ENCODE measurements around the gene RNH1.
"Not testable (repeated sequence)": the region's sequence is repeated elsewhere in the genome, so short reads cannot be mapped to it uniquely, and the experiment has no call there.

Gene RNH1

DNA sequence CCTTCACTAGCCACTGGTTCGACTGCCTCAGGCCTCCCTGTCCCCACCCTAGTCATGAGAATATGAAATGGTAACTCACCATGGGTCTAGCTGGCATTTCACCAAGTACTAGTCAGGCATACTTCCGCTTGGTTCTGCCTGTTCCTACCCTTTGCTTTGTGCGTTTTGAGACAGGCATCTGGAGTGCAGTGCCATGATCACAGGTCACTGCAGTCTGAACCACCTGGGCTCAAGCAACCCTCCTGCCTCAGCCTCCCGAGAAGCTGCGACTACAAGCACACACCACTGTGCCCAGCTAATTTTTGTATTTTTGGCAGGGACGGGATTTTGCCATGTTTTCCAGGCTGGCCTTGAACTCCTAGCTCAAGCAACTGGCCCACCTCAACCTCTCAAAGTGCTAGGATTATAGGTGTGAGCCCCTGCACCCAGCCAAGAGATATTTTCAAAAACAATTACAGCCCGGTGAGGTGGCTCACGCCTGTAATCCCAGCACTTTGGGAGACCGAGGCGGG is 14.2 kb upstream of the RNH1 start:
- H3K4me2 ChIP-seq (ENCODE audit: low read depth, low read length), result no peak overlapping the region
- no peak overlapping the region for H2AFZ ChIP-seq (ENCODE audit: low read length)
- H3K27ac ChIP-seq (ENCODE audit: low read length), result no peak overlapping the region
- H4K20me1 ChIP-seq (ENCODE audit: insufficient read depth, low read length), result no peaks in the 10 kb centered on the region
- no peaks in the 10 kb centered on the region for H3K9me2 ChIP-seq (replicated peaks; ENCODE audit: insufficient read depth, low read length)
- no peaks in the 10 kb centered on the region for H3K36me3 ChIP-seq (replicated peaks; ENCODE audit: insufficient read depth, low read length)
- H3K9me3 ChIP-seq (replicated peaks; ENCODE audit: insufficient read depth, low read length), result no peaks in the 10 kb centered on the region
- DNase-seq, result no peak
- H3K4me3 ChIP-seq (ENCODE audit: low read length), result no peak overlapping the region
- no peaks in the 10 kb centered on the region for H3F3A ChIP-seq (ENCODE audit: insufficient read depth, low read length)
- H3K27me3 ChIP-seq (replicated peaks; ENCODE audit: insufficient read depth, low read length), result peaks cover 5% of the 10 kb centered on the region; the same call in 1 of the 2 replicates
- H3K9ac ChIP-seq (ENCODE audit: low read length), result no peak overlapping the region
- TF ChIP-seq, protein P1, sequence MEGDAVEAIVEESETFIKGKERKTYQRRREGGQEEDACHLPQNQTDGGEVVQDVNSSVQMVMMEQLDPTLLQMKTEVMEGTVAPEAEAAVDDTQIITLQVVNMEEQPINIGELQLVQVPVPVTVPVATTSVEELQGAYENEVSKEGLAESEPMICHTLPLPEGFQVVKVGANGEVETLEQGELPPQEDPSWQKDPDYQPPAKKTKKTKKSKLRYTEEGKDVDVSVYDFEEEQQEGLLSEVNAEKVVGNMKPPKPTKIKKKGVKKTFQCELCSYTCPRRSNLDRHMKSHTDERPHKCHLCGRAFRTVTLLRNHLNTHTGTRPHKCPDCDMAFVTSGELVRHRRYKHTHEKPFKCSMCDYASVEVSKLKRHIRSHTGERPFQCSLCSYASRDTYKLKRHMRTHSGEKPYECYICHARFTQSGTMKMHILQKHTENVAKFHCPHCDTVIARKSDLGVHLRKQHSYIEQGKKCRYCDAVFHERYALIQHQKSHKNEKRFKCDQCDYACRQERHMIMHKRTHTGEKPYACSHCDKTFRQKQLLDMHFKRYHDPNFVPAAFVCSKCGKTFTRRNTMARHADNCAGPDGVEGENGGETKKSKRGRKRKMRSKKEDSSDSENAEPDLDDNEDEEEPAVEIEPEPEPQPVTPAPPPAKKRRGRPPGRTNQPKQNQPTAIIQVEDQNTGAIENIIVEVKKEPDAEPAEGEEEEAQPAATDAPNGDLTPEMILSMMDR (IDR thresholded peaks at IDR 0.05; ENCODE audit: low read length), result no peak
- TF ChIP-seq EZH2phosphoT487 (IDR thresholded peaks at IDR 0.05; ENCODE audit: low read length) (no peak), EZH2 (optimal IDR thresholded peaks at IDR 0.05; ENCODE audit: low read depth, low read length) (no peak)
- H3K79me2 ChIP-seq (ENCODE audit: low read length), result no peaks in the 10 kb centered on the region
- no peaks in the 10 kb centered on the region for H3K4me1 ChIP-seq (ENCODE audit: low read length)

DNA sequence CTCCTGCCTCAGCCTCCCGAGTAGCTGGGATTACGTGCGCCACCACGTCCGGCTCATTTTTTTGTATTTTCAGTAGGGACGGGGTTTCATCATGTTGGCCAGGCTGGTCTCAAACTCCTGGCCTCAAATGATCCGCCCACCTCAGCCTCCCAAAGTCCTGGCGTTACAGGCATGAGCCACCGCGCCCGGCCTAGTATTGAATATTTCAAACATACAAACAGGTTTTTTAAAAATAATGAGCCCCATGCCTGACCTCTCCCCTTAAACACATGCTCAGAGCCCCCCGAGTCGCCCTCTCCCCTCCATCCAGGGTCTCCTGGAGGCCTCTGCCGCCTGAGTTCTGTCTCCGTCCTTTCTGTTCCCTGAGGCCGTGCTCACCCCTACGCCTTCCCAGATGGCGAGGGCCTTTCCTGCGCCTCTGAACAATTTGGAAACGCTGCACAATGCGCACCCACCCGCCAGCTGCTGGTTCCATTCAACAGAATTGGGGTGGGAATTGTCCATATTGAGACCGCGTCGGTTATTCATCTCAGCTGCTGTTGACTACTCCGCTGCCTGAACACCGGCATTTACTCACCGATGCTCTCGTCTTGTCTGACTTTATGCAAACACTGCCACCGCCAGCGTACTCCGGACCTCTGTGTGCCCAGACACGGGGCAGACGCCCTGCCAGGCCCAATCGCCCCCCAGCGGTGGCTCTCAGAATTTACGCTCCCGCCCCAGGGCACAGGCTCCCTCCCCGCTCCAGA is 13.6 kb upstream of the RNH1 start:
- DNase-seq, result no peak
- peaks cover 5% of the 10 kb centered on the region; the same call in 1 of the 2 replicates for H3K27me3 ChIP-seq (replicated peaks; ENCODE audit: insufficient read depth, low read length)
- no peak overlapping the region for H3K27ac ChIP-seq (ENCODE audit: low read length)
- H3K9me3 ChIP-seq (replicated peaks; ENCODE audit: insufficient read depth, low read length), result no peaks in the 10 kb centered on the region
- no peaks in the 10 kb centered on the region for H3K4me1 ChIP-seq (ENCODE audit: low read length)
- H3K79me2 ChIP-seq (ENCODE audit: low read length), result no peaks in the 10 kb centered on the region
- no peaks in the 10 kb centered on the region for H4K20me1 ChIP-seq (ENCODE audit: insufficient read depth, low read length)
- no peak overlapping the region for H3K4me3 ChIP-seq (ENCODE audit: low read length)
- H3K9me2 ChIP-seq (replicated peaks; ENCODE audit: insufficient read depth, low read length), result no peaks in the 10 kb centered on the region
- H3F3A ChIP-seq (ENCODE audit: insufficient read depth, low read length), result no peaks in the 10 kb centered on the region
- H2AFZ ChIP-seq (ENCODE audit: low read length), result no peak overlapping the region
- H3K36me3 ChIP-seq (replicated peaks; ENCODE audit: insufficient read depth, low read length), result no peaks in the 10 kb centered on the region
- no peak overlapping the region for H3K9ac ChIP-seq (ENCODE audit: low read length)
- TF ChIP-seq EZH2phosphoT487 (IDR thresholded peaks at IDR 0.05; ENCODE audit: low read length) (no peak), EZH2 (optimal IDR thresholded peaks at IDR 0.05; ENCODE audit: low read depth, low read length) (no peak)
- TF ChIP-seq, protein P1 (IDR thresholded peaks at IDR 0.05; ENCODE audit: low read length), result no peak
- no peak overlapping the region for H3K4me2 ChIP-seq (ENCODE audit: low read depth, low read length)

DNA sequence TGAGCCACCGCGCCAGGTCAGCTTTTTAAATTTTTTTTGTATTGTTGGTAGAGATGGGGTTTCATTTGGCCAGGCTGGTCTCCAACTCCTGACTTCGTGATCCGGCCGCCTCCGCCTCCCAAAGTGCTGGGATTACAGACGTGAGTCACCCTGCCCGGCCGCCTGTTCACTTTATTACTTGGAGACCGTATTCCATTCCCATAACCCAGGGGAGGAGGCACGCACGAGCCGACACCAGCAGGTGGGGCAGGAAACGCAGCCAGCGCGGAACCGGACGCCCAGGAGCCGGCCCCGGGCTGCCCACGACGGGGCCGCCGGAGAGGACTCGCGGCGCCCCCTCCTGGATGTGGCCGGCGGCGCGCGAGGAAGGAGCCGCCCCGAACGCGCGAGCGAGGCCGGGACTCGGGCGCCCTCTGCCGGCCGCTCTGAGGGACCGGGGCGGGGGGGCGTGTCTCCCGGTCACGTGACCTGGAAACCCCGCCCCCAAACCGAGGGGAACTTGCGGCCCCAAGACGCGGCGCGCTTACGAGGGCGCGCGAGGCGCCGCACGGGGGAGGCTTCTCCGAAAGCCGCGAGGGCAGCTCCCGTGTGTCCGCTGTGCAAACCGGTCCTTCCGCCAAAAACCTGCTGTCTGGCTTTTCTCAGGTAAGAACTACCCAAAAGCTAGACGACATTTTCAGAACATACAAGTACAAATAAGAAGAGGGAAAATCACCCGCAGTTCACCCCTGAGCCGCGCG is 11.6 kb upstream of the RNH1 start:
- Histone ChIP-seq H3K27me3 (replicated peaks; ENCODE audit: insufficient read depth, low read length) (no peaks in the 10 kb centered on the region), H3K4me1 (ENCODE audit: low read length) (no peaks in the 10 kb centered on the region), H3K9ac (ENCODE audit: low read length) (no peak overlapping the region), H3F3A (ENCODE audit: insufficient read depth, low read length) (no peaks in the 10 kb centered on the region), H4K20me1 (ENCODE audit: insufficient read depth, low read length) (no peaks in the 10 kb centered on the region), H3K36me3 (replicated peaks; ENCODE audit: insufficient read depth, low read length) (no peaks in the 10 kb centered on the region), H3K9me2 (replicated peaks; ENCODE audit: insufficient read depth, low read length) (no peaks in the 10 kb centered on the region), H3K9me3 (replicated peaks; ENCODE audit: insufficient read depth, low read length) (no peaks in the 10 kb centered on the region), H3K4me3 (ENCODE audit: low read length) (no peak overlapping the region), H3K79me2 (ENCODE audit: low read length) (no peaks in the 10 kb centered on the region), H3K4me2 (ENCODE audit: low read depth, low read length) (no peak overlapping the region), H3K27ac (ENCODE audit: low read length) (no peak overlapping the region), H2AFZ (ENCODE audit: low read length) (no peak overlapping the region)
- TF ChIP-seq EZH2 (optimal IDR thresholded peaks at IDR 0.05; ENCODE audit: low read depth, low read length) (no peak), EZH2phosphoT487 (IDR thresholded peaks at IDR 0.05; ENCODE audit: low read length) (no peak)
- TF ChIP-seq, protein P1 (IDR thresholded peaks at IDR 0.05; ENCODE audit: low read length), result peak; percentile 26
- no peak for DNase-seq

DNA sequence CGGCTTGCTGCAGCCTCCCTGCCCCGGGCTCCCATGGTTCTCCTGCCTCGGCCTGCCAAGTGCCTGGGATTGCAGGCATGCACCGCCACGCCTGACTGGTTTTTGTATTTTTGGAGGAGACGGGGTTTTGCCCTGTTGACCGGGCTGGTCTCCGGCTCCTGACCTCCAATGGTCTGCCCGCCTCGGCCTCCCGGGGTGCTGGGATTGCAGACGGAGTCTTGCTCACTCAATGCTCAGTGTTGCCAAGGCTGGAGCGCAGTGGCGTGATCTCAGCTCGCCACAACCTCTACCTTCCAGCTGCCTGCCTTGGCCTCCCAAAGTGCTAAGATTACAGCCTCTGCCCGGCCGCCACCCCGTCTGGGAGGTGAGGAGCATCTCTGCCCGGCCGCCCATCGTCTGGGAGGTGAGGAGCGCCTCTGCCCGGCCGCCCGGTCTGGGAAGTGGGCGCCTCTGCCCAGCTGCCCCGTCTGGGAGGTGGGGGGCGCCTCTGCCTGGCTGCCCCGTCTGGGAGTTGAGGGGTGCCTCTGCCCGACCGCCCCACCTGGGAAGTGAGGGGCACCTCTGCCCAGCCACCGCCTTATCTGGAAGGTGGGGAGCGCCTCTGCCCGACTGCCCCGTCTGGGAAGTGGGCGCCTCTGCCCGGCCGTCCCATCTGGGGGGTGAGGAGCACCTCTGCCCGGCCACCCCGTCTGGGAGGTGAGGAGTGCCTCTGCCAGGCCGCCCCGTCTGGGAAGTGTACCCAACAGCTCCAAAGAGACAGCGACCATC is 10.1 kb upstream of the RNH1 start:
- H3K27ac ChIP-seq (ENCODE audit: low read length); H3K4me2 ChIP-seq (ENCODE audit: low read depth, low read length); DNase-seq; H3K9me2 ChIP-seq (replicated peaks; ENCODE audit: insufficient read depth, low read length); H3K4me1 ChIP-seq (ENCODE audit: low read length); H3K4me3 ChIP-seq (ENCODE audit: low read length); H3K36me3 ChIP-seq (replicated peaks; ENCODE audit: insufficient read depth, low read length); H3F3A ChIP-seq (ENCODE audit: insufficient read depth, low read length); H3K79me2 ChIP-seq (ENCODE audit: low read length); H3K9me3 ChIP-seq (replicated peaks; ENCODE audit: insufficient read depth, low read length); H3K9ac ChIP-seq (ENCODE audit: low read length); H3K27me3 ChIP-seq (replicated peaks; ENCODE audit: insufficient read depth, low read length); H4K20me1 ChIP-seq (ENCODE audit: insufficient read depth, low read length); H2AFZ ChIP-seq (ENCODE audit: low read length): not testable (repeated sequence)
